IMR-90 (cell line): ENCODE measurements around the gene EMX2. TPM values are rescaled to one million over a fixed set of nuclear protein-coding genes. Genes with fewer than 3 reads are reported as not detected.

Source experiments
- ATAC-seq: fragments of 200-7000 bp; cut with Tn5 transposase; 2 replicates; pipeline ENCODE4 v1.9.1; 2020; ENCODE audit warnings: low read depth, mild to moderate bottlenecking, moderate library complexity
- BruUV-seq: library from RNA; stranded (reverse); fragments of 400-500 nt; replicated peaks from 2 replicates; lab custom pipeline; 2021; lab: Mats Ljungman, UMichigan
- CTCF ChIA-PET: fragments of 300-600 bp; formaldehyde crosslinking; extraction: SDS; loops from one replicate; lab custom pipeline; 2021; ENCODE audit warnings: antibody characterized with exemption; lab: Yijun Ruan, JAX
- POLR2A ChIA-PET: fragments of 300-600 bp; sonication (Branson Sonifier 250); formaldehyde crosslinking; loops from one replicate; lab custom pipeline; 2022; ENCODE audit warnings: antibody characterized with exemption; ENCODE audit not compliant: unreplicated experiment; lab: Charles Lee
- DNase-seq: peaks from one replicate; pipeline ENCODE4 v3.0.0; 2013
- H2AFZ ChIP-seq: replicated peaks from 2 replicates; pipeline ENCODE3; 2013; ENCODE audit warnings: low read length, mild to moderate bottlenecking; ENCODE audit not compliant: poor library complexity
- H2AK5ac ChIP-seq: 2 replicates; pipeline ENCODE4 v1.6.1; 2013; ENCODE audit warnings: low read depth, low read length, inconsistent platforms
- H2AK9ac ChIP-seq: replicated peaks from 2 replicates; pipeline ENCODE3; 2013; ENCODE audit warnings: mild to moderate bottlenecking, low read depth, low read length, moderate library complexity; ENCODE audit not compliant: poor library complexity
- H2BK120ac ChIP-seq: 2 replicates; pipeline ENCODE4 v1.6.1; 2013; ENCODE audit warnings: low read depth, low read length, inconsistent platforms
- H2BK15ac ChIP-seq: 3 replicates; pipeline ENCODE4 v1.6.1; 2013; ENCODE audit warnings: low read depth, low read length, inconsistent platforms
- H2BK20ac ChIP-seq: 2 replicates; pipeline ENCODE4 v1.6.1; 2013; ENCODE audit warnings: low read depth, mild to moderate bottlenecking, inconsistent platforms, low read length, moderate library complexity
- H2BK5ac ChIP-seq: 2 replicates; pipeline ENCODE4 v1.6.1; 2013; ENCODE audit warnings: mild to moderate bottlenecking, low read depth, low read length, inconsistent platforms; ENCODE audit not compliant: poor library complexity, severe bottlenecking
- H3K14ac ChIP-seq: replicated peaks from 2 replicates; pipeline ENCODE4 v1.6.1; 2013; ENCODE audit warnings: low read depth, low read length, inconsistent platforms
- H3K18ac ChIP-seq: 2 replicates; pipeline ENCODE4 v1.6.1; 2013; ENCODE audit warnings: low read depth, low read length, control low read depth
- H3K23ac ChIP-seq: 2 replicates; pipeline ENCODE4 v1.6.1; 2013; ENCODE audit warnings: low read depth, low read length, inconsistent platforms
- H3K27ac ChIP-seq: 2 replicates; pipeline ENCODE4 v1.5.1; 2013; ENCODE audit warnings: mild to moderate bottlenecking, control low read depth, low read length; ENCODE audit not compliant: insufficient read depth
- H3K27me3 ChIP-seq: 2 replicates; pipeline ENCODE4 v1.6.1; 2013; ENCODE audit warnings: low read length; ENCODE audit not compliant: control insufficient read depth, insufficient read depth
- H3K36me3 ChIP-seq: 2 replicates; pipeline ENCODE4 v1.6.1; 2013; ENCODE audit warnings: low read length, mixed read lengths; ENCODE audit not compliant: control insufficient read depth, insufficient read depth
- H3K4ac ChIP-seq: 2 replicates; pipeline ENCODE4 v1.6.1; 2013; ENCODE audit warnings: low read depth, low read length, inconsistent platforms
- H3K4me1 ChIP-seq: 2 replicates; pipeline ENCODE4 v1.6.1; 2013; ENCODE audit warnings: low read length, mixed read lengths; ENCODE audit not compliant: control insufficient read depth, insufficient read depth
- H3K4me2 ChIP-seq: 2 replicates; pipeline ENCODE4 v1.6.1; 2013; ENCODE audit warnings: low read depth, mild to moderate bottlenecking, control low read depth, low read length, moderate library complexity
- H3K4me3 ChIP-seq: 2 replicates; pipeline ENCODE4 v1.5.1; 2013; ENCODE audit warnings: low read depth, mild to moderate bottlenecking, control low read depth, low read length, moderate library complexity; ENCODE audit not compliant: insufficient read depth
- H3K56ac ChIP-seq: 2 replicates; pipeline ENCODE4 v1.6.1; 2013; ENCODE audit warnings: low read length, inconsistent platforms; ENCODE audit not compliant: insufficient read depth; ENCODE audit errors: extremely low read depth
- H3K79me1 ChIP-seq, 2 experiments: 2 replicates each; pipeline ENCODE4 v1.6.1; 2013; ENCODE audit warnings: low read length in 2 of 2, inconsistent platforms in 1 of 2, low read depth in 1 of 2
- H3K9ac ChIP-seq: 2 replicates; pipeline ENCODE4 v1.6.1; 2013; ENCODE audit warnings: low read depth, low read length, control low read depth
- H3K9me1 ChIP-seq: 2 replicates; pipeline ENCODE4 v1.6.1; 2013; ENCODE audit warnings: low read length, inconsistent platforms; ENCODE audit not compliant: insufficient read depth
- H3K9me3 ChIP-seq: 2 replicates; pipeline ENCODE4 v1.6.1; 2013; ENCODE audit warnings: low read length; ENCODE audit not compliant: control insufficient read depth, insufficient read depth
- H4K20me1 ChIP-seq: 2 replicates; pipeline ENCODE4 v1.6.1; 2013; ENCODE audit warnings: low read length, inconsistent platforms; ENCODE audit not compliant: insufficient read depth
- H4K5ac ChIP-seq: 2 replicates; pipeline ENCODE4 v1.6.1; 2013; ENCODE audit warnings: mild to moderate bottlenecking, low read depth, low read length, control low read depth
- H4K8ac ChIP-seq, 2 experiments: 2 replicates each; pipeline ENCODE4 v1.6.1; 2013; ENCODE audit warnings: low read depth in 2 of 2, low read length in 2 of 2, control low read depth in 1 of 2, inconsistent platforms in 1 of 2
- H4K91ac ChIP-seq: 2 replicates; pipeline ENCODE4 v1.6.1; 2013; ENCODE audit warnings: low read depth, low read length, inconsistent platforms; ENCODE audit not compliant: insufficient read depth
- BHLHE40 ChIP-seq: fragments of 150-350 bp; IDR thresholded peaks from 2 replicates; pipeline ENCODE4 v1.6.1; 2016; ENCODE audit warnings: mild to moderate bottlenecking, low read depth, low read length
- CEBPB ChIP-seq: IDR thresholded peaks from 2 replicates; pipeline ENCODE4 v1.6.1; 2012; ENCODE audit warnings: low read depth, low read length, improper control_type of control experiment
- CHD1 ChIP-seq: IDR thresholded peaks from 2 replicates; pipeline ENCODE4 v1.6.1; 2012; ENCODE audit warnings: low read depth, low read length, improper control_type of control experiment
- ELK1 ChIP-seq: fragments of 150-350 bp; IDR thresholded peaks from 2 replicates; pipeline ENCODE4 v1.6.1; 2016; ENCODE audit warnings: low read depth, mild to moderate bottlenecking, low read length, moderate library complexity, borderline replicate concordance
- FOS ChIP-seq: fragments of 150-350 bp; IDR thresholded peaks from 2 replicates; pipeline ENCODE4 v1.6.1; 2016; ENCODE audit warnings: low read depth, low read length
- MAFK ChIP-seq: IDR thresholded peaks from 2 replicates; pipeline ENCODE4 v1.6.1; 2012; ENCODE audit warnings: low read depth, low read length, improper control_type of control experiment
- MAZ ChIP-seq: IDR thresholded peaks from 2 replicates; pipeline ENCODE4 v1.6.1; 2012; ENCODE audit warnings: low read depth, mild to moderate bottlenecking, low read length, improper control_type of control experiment, moderate library complexity, borderline replicate concordance
- MXI1 ChIP-seq: IDR thresholded peaks from 2 replicates; pipeline ENCODE4 v1.6.1; 2012; ENCODE audit warnings: low read depth, mild to moderate bottlenecking, low read length, moderate library complexity, borderline replicate concordance
- NFE2L2 ChIP-seq: fragments of 150-350 bp; IDR thresholded peaks from 2 replicates; pipeline ENCODE4 v1.6.1; 2016; ENCODE audit warnings: low read depth, mild to moderate bottlenecking, low read length
- POLR2A ChIP-seq: IDR thresholded peaks from 2 replicates; pipeline ENCODE4 v1.6.1; 2012; ENCODE audit warnings: mild to moderate bottlenecking, low read depth, low read length
- RAD21 ChIP-seq: IDR thresholded peaks from 2 replicates; pipeline ENCODE4 v1.6.1; 2012; ENCODE audit warnings: low read length, improper control_type of control experiment
- RCOR1 ChIP-seq: IDR thresholded peaks from 2 replicates; pipeline ENCODE4 v1.6.1; 2012; ENCODE audit warnings: mild to moderate bottlenecking, low read length, improper control_type of control experiment; ENCODE audit not compliant: insufficient replicate concordance
- RFX5 ChIP-seq: IDR thresholded peaks from 2 replicates; pipeline ENCODE4 v1.8.0; 2012; ENCODE audit warnings: low read depth, mild to moderate bottlenecking, low read length, moderate library complexity
- SMC3 ChIP-seq: fragments of 150-350 bp; IDR thresholded peaks from 2 replicates; pipeline ENCODE4 v1.6.1; 2016; ENCODE audit warnings: low read depth, mild to moderate bottlenecking, antibody characterized with exemption, low read length, moderate library complexity
- USF2 ChIP-seq: fragments of 150-350 bp; IDR thresholded peaks from 2 replicates; pipeline ENCODE4 v1.6.1; 2017; ENCODE audit warnings: mild to moderate bottlenecking, antibody characterized with exemption, low read length, low read depth
- whole genome bisulfite sequencing, 2 experiments: methylation state at CpG; one replicate each; pipeline versions ENCODE4 v1.1.5 to v1.1.7; 2013; ENCODE audit warnings: missing lambda C conversion rate in 2 of 2; ENCODE audit not compliant: insufficient read length in 1 of 2; ENCODE audit errors: extremely low coverage in 2 of 2; 5-methylcytosine and 5-hydroxymethylcytosine counted together
- dilution Hi-C: fragments of 300-500 bp; cut with HindIII; formaldehyde crosslinking; loops from one replicate; pipeline ENCODE4 v1.14.3; 2018; ENCODE audit warnings: low sequenced_read_pairs; ENCODE audit not compliant: unreplicated experiment
- in situ Hi-C: fragments of 300-500 bp; cut with MboI; formaldehyde crosslinking; loops from 3 replicates; pipeline ENCODE4 v1.14.3; 2019; ENCODE audit warnings: low sequenced_read_pairs, inconsistent platforms, mixed read lengths
- intact Hi-C: fragments of 100-400 bp; cut with micrococcal nuclease; formaldehyde crosslinking; loops from 2 replicates; pipeline ENCODE4 v1.10.0; 2022
- polyA plus RNA-seq, 3 experiments: library from polyadenylated mRNA; depleted of rRNA; stranded (reverse); fragments of >200 nt; gene quantifications; 2 replicates each; pipeline ENCODE4 v1.2.3, GENCODE V29; 2012; ENCODE audit warnings: low replicate concordance in 1 of 3
- total RNA-seq: library from RNA; depleted of rRNA; stranded (reverse); fragments of >200 nt; gene quantifications from 2 replicates; pipeline ENCODE4 v1.2.3, GENCODE V29; 2012
- TF ChIP-seq, protein P1 (sequence below): conservative IDR thresholded peaks from 2 replicates; pipeline ENCODE4 v1.5.1; 2012; ENCODE audit warnings: mild to moderate bottlenecking, low read depth, low read length, improper control_type of control experiment

The EMX2 gene
- total and polyA plus RNA-seq, 2 of the 4 experiments (the other 2 are of a cell fraction), result not detected

GRCh38 chr10:117509573-117509972, 33.0 kb upstream of the EMX2 start:
- DNase-seq (no peak), ATAC-seq (no peak)
- Histone ChIP-seq H2BK15ac (no peak overlapping the region), H3K4ac (no peak overlapping the region), H3K9ac (no peak overlapping the region), H3K9me1 (no peaks in the 10 kb centered on the region), H3K14ac (no peak overlapping the region), H4K5ac (no peak overlapping the region), H3K23ac (no peak overlapping the region), H3K4me1 (no peaks in the 10 kb centered on the region), H3K56ac (no peak overlapping the region), H2BK20ac (no peak overlapping the region), H3K27me3 (no peaks in the 10 kb centered on the region), H3K27ac (no peak overlapping the region), H3K9me3 (no peaks in the 10 kb centered on the region), H2BK120ac (no peak overlapping the region), H3K18ac (no peak overlapping the region), H2AK5ac (no peak overlapping the region), H3K4me2 (no peak overlapping the region), H3K4me3 (no peak overlapping the region), H4K20me1 (no peaks in the 10 kb centered on the region), H2AK9ac (no peak overlapping the region), H2AFZ (no peak overlapping the region), H2BK5ac (no peak overlapping the region), H3K36me3 (no peaks in the 10 kb centered on the region), H3K79me1 (no peaks in the 10 kb centered on the region), H4K91ac (no peak overlapping the region), H4K8ac (no peak overlapping the region)
- TF ChIP-seq, protein P1, sequence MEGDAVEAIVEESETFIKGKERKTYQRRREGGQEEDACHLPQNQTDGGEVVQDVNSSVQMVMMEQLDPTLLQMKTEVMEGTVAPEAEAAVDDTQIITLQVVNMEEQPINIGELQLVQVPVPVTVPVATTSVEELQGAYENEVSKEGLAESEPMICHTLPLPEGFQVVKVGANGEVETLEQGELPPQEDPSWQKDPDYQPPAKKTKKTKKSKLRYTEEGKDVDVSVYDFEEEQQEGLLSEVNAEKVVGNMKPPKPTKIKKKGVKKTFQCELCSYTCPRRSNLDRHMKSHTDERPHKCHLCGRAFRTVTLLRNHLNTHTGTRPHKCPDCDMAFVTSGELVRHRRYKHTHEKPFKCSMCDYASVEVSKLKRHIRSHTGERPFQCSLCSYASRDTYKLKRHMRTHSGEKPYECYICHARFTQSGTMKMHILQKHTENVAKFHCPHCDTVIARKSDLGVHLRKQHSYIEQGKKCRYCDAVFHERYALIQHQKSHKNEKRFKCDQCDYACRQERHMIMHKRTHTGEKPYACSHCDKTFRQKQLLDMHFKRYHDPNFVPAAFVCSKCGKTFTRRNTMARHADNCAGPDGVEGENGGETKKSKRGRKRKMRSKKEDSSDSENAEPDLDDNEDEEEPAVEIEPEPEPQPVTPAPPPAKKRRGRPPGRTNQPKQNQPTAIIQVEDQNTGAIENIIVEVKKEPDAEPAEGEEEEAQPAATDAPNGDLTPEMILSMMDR, result no peak
- TF ChIP-seq RFX5 (no peak), MAZ (no peak), NFE2L2 (no peak), SMC3 (no peak), ELK1 (no peak), BHLHE40 (no peak), CHD1 (no peak), RAD21 (no peak), MAFK (no peak), RCOR1 (no peak), FOS (no peak), MXI1 (no peak), POLR2A (no peak), USF2 (no peak), CEBPB (no peak)
- dilution Hi-C loops, result no loop called here
- in situ Hi-C loops, result no loop called here
- ChIA-PET CTCF (no interaction called here), POLR2A (no interaction called here)
- intact Hi-C loops, result no loop called here
- 59% methylated on average over 4 of the region's 7 CpGs; no CpG with 5 or more reads in 1 of the 2 experiments for WGBS, 2 experiments
- no TSS peak for BruUV-seq
